ENCODE measurements around the gene DLGAP3. TPM values are rescaled to one million over a fixed set of nuclear protein-coding genes. Genes with fewer than 3 reads are reported as not detected.
"Not testable (repeated sequence)": the region's sequence is repeated elsewhere in the genome, so short reads cannot be mapped to it uniquely, and the experiment has no call there.

Gene DLGAP3, protein sequence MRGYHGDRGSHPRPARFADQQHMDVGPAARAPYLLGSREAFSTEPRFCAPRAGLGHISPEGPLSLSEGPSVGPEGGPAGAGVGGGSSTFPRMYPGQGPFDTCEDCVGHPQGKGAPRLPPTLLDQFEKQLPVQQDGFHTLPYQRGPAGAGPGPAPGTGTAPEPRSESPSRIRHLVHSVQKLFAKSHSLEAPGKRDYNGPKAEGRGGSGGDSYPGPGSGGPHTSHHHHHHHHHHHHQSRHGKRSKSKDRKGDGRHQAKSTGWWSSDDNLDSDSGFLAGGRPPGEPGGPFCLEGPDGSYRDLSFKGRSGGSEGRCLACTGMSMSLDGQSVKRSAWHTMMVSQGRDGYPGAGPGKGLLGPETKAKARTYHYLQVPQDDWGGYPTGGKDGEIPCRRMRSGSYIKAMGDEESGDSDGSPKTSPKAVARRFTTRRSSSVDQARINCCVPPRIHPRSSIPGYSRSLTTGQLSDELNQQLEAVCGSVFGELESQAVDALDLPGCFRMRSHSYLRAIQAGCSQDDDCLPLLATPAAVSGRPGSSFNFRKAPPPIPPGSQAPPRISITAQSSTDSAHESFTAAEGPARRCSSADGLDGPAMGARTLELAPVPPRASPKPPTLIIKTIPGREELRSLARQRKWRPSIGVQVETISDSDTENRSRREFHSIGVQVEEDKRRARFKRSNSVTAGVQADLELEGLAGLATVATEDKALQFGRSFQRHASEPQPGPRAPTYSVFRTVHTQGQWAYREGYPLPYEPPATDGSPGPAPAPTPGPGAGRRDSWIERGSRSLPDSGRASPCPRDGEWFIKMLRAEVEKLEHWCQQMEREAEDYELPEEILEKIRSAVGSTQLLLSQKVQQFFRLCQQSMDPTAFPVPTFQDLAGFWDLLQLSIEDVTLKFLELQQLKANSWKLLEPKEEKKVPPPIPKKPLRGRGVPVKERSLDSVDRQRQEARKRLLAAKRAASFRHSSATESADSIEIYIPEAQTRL
- polyA plus RNA-seq (ENCODE audit: insufficient read length in 4 of 4), result 1 to 10 TPM; 2.0 to 3.0 (median 2.4) TPM

DNA sequence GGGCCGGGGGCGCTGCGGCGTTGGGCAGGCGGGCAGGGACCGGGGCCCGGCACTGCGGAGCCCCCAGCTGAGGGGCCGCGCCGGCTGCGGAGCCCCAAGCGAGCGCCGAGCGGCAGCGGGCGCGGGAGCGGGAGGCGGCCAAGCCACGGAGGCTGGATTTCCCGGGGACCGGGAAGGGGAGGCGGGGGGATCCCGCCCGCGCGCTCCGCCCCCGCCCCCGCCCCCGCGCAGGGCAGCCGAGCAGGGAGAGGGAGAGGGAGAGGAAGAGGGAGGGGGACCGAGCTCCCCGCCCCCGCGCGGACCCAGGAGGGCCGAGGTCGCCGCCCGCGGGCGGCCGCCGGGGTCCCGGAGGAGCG is at the start of gene DLGAP3:
TSS of gene DLGAP3 (minus strand) at position 154 of the 356 bp plus-strand sequence. CDS start 24,267 bp downstream, outside the sequence.
- no peak for DNase-seq (ENCODE audit: low read depth in 4 of 4, low spot score in 3 of 4)

DNA sequence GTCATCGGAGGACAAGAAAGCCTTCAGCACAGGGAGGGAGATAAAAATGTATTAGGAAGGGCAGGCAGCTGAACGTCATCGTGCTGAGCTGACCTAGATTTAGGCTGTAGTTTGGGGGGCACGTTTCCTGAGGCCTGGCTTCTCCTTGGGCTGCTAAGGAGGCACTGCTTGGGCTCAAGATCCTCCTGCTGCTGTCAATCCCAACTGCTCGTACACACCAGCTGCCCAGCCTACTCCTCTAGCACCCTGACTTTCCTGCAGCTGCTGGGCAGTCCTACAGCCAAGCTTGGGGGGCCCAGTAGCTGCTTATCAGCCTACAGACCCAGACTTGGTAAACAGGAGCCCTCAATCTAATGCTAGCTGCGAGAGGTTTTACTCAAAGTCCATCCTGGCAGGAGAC is 49.5 kb upstream of the DLGAP3 start:
- no peak for DNase-seq (ENCODE audit: low read depth in 4 of 4, low spot score in 3 of 4)

DNA sequence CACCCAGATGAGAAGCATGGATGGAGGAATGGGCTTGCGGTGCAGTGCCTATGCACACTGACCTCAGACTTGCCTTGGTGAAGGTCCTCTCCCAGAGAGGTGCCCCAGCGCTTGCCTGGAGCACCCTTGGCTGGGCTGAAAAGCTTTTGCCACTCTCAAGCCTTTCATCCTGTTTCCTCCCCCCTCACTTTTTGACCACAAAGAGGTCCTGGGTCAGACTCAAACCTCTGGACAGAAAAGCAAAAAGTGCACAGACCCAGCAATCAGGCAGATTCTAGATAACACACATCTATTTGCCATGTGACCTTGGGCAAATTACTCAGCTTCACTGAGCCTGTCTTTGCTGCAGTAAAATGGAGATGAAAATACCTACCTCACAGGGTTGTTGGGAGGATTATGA is 48.4 kb upstream of the DLGAP3 start:
- no peak for DNase-seq (ENCODE audit: low read depth in 4 of 4, low spot score in 3 of 4)

DNA sequence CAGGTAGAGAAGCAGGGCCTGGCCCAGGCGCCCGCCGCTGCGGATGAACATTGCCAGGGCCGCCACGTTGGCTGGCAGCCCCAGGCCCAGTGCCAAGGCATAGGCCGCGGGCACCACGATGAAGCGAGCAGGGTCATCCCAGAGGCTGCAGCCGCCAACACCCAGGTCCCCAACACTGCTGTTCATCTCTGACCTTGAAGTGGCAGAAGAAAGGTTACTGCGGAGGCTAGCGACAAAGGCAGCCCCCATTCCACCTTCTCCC is 47.7 kb upstream of the DLGAP3 start:
- no peak for DNase-seq (ENCODE audit: low read depth in 4 of 4, low spot score in 3 of 4)

DNA sequence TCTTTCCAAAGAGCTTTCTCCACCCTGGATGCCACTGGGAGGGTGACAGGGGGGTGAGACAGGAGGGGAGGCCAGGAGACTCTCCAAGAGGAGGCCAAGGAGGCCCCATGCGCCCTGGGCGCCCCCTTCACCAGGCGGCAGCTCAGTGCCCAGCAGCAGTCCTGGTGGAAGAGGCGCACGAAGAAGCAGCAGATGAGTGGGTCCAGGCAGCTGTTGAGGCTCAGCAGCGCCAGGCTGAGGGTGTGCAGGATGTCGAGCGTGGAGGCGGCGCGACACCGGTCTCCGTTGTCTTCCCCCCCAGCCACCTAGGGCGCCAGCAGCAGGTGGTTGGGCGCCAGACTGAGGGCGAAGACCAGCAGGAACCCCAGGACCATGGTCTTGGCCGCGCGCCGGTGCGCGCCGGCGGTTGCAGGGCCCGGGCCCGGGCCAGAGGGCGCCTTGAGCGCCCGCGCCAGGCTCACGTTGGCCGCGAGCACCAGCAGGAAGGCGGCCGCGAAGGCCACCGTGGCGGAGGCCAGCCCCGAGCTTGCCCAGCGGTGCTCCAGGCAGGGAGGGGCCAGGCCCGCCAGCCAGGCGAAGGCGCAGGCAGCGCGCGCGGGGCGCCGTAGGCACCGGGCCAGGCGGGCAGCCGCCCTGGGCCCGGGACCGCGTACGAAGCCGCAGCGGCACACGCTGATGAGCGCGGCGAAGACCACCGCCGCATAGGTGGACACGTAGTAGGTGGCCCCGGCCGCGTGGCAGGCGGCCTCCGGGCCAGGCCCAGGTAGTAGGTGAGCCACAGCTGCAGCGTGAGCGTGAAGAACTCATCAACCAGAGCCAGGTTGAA is 47.1 kb upstream of the DLGAP3 start:
- DNase-seq (ENCODE audit: low read depth in 4 of 4, low spot score in 3 of 4), result no peak

DNA sequence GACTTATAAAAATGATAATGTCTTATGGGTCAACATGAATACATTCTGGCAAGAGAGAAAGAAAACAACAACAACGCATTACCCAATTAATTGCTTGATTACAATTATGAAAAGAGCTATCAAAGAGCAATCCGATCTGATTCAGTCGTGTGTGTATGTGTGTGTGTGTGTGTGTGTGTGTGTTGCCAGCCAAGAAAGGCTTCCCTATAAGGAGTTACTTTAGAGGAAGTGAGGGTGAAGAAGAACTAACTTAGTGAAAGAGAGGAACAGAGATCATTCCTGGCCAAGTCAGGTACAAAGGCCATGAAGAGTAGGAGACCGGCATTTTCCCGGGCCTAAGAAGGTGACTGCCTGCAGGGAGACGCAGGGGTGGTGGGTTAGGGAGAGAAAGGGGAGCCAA is 46.3 kb upstream of the DLGAP3 start:
- DNase-seq (ENCODE audit: low read depth in 4 of 4, low spot score in 3 of 4), result no peak

DNA sequence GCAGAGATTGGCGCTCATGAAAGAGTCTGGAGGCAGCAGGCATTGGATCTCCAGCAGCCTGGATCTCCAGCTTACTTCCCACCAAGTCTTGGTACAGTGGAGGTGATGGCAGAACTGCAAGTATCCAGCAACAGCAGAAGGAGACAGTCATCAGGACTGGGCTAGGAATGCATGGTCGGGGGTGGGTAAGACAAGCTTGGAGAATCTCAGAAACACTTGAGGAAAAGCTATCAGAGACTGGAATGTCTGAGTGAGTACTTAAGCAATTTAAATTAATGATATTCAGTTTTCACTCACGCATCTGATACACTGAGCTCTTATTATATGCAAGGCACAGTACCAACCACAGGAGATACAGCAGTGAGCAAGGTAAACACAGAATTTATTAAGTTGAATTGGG is 45.9 kb upstream of the DLGAP3 start:
- no peak for DNase-seq (ENCODE audit: low read depth in 4 of 4, low spot score in 3 of 4)

DNA sequence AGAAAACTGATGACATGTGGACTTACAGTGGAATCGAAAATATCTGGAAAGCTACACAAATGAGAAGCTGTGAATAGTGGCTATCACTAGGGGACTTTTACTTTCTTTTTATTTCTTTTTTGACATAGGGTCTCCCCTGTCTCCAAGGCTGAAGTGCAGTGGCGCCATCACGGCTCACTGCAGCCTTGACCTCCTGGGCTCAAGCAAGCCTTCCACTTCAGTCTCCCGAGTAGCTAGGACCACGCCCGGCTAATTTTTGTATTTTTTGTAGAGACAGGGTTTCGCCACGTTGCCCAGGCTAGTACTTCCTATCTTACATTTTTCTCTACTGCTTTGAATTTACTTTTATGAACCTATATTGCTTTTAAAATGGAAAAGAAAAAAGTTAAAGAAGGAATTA is 45.2 kb upstream of the DLGAP3 start:
- no peak for DNase-seq (ENCODE audit: low read depth in 4 of 4, low spot score in 3 of 4)

DNA sequence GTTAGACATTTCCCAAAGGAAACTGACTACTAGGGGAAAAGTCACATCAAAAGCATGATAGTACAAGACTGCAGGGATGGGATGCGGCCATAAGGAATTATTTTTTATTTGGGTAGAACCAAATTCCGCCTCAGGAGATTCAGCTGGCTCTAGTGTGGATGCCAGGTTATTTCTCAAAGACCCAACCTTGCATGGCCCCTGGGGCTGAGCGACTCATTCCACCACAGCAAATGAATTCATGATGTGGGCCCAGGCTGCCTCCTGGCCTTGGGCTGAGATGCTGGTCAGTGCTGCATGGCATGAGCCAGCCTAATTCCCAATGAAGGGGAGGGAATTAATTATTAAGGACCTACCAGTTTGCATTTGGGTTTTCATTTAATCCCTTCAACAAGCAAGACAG is 43.9 kb upstream of the DLGAP3 start:
- DNase-seq (ENCODE audit: low read depth in 4 of 4, low spot score in 3 of 4), result no peak

DNA sequence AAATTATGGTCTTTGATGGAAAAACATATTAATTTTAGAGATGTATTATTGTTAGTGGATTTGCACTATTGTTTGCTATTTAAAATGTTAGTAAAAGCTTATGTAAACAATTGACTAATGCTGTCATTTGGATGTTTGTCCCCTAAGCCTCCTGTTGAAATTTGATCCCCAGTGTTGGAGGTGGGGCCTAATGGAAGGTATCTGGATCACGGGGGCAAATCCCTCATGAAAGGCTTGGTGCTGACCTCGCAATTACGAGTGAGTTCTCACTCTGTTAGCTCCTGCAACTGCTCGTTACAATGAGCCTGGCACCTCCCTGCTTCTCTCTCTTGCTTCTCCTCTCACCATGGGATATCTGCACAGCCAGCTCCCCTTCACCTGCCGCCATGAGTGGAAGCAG is 41.4 kb upstream of the DLGAP3 start:
- DNase-seq (ENCODE audit: low read depth in 4 of 4, low spot score in 3 of 4), result no peak

DNA sequence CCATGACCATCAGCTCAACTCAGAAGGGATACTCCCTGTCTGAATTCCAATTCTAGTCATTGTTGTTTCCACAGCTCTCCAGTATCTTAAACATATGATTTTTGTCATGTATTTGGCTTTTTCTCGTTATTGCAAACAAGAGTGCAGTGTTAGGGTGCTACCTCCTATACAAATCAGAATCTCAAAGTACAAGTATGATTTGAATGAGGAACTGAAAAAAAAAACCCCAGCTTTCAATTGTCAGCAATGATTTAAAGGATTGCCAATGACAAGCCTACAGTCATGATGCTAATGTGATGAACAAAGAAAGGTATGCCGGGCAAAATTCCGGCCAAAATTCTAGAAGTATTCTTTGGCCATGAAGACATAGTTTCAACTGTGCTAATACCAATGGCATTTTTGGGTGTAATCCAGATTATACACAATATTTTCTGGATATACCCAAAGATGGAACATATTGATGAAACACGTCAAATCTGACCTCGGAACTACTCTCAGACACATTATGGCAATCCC is 40.8 kb upstream of the DLGAP3 start:
- DNase-seq (ENCODE audit: low read depth in 4 of 4, low spot score in 3 of 4), result no peak

DNA sequence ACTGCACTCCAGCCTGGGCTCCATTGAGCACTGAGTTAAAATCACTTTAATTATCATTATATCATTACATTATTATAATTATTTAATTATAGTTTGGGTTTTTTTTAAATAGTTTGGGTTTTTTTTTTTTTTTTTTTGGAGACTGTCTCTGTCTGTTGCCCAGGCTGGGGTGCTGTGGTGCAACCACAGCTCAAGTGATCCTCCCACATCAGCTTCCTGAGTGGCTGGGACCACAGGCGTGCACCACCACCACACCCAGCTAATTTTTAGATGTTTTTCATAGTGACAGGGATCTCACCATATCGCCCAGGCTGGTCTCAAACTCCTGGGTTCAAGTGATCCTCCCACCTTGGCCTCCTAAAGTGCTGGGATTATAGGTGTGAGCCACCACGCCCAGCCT is 38.8 kb upstream of the DLGAP3 start:
- DNase-seq (ENCODE audit: low read depth in 4 of 4, low spot score in 3 of 4), result not testable (repeated sequence)

DNA sequence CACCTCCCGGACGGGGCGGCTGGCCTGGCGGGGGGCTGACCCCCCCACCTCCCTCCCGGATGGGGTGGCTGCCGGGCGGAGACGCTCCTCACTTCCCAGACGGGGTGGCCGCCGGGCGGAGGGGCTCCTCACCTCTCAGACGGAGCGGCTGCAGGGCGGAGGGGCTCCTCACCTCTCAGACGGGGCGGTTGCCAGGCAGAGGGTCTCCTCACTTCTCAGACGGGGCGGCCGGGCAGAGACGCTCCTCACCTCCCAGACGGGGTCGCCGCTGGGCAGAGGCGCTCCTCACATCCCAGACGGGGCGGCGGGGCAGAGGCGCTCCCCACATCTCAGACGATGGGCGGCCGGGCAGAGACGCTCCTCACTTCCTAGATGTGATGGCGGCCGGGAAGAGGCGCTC is 38.2 kb upstream of the DLGAP3 start:
- DNase-seq (ENCODE audit: low read depth in 4 of 4, low spot score in 3 of 4), result not testable (repeated sequence)

DNA sequence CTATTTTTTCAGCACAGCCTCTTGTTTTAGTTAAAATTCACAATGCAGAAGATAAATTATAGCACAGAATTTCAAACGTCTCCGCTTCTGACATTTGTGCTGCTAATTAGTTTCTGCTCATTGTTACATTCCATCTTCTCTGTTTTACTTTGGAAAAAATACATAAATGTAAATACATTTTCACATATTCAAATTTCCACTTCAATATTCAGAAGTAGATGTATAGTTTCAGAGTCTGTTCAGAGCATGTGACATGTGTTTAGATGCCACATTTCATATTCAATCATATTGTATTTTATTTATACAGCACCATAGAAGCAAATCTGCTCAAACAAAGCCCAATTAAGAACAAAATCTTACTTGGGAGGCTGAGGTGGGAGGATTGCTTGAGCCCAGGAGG is 36.1 kb upstream of the DLGAP3 start:
- no peak for DNase-seq (ENCODE audit: low read depth in 4 of 4, low spot score in 3 of 4)

DNA sequence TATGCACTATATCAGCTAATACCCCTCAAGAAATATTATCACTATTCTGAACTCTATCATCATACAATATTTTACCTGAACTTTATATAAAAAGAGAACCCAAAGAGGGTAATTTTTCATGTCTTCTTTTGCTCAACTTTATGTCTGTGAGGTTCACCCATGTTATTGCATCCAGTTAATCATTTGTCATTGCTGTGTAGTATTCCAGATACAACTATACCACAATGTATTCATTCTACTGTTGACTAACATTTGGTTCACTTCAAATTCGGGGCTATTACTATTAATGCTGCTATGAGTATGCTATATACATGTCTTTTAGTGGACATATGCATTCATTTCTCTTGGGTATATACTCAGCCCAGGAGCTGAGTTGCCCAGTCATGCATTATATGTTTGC is 21.0 kb upstream of the DLGAP3 start:
- no peak for DNase-seq (ENCODE audit: low read depth in 4 of 4, low spot score in 3 of 4)

DNA sequence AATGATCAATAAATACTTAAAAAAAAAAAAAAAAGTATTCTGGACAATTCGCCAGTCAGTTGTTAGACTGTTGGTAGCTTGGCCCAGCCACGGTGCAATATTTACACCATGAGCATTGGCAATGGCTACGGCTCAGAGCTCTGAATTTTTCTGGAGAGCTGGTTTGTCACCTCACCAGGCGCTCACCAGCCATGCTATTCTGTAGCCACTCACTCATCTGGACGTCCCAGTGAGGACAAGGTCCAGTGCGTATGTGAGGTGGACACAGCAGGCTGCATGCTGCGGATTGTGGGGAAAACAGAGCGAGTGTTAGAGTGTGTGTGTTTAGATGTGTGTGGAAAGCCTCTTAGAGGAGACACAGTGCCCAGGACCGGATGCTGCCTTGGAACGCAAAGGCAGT is 19.3 kb upstream of the DLGAP3 start:
- DNase-seq (ENCODE audit: low read depth in 4 of 4, low spot score in 3 of 4), result not testable (repeated sequence)

DNA sequence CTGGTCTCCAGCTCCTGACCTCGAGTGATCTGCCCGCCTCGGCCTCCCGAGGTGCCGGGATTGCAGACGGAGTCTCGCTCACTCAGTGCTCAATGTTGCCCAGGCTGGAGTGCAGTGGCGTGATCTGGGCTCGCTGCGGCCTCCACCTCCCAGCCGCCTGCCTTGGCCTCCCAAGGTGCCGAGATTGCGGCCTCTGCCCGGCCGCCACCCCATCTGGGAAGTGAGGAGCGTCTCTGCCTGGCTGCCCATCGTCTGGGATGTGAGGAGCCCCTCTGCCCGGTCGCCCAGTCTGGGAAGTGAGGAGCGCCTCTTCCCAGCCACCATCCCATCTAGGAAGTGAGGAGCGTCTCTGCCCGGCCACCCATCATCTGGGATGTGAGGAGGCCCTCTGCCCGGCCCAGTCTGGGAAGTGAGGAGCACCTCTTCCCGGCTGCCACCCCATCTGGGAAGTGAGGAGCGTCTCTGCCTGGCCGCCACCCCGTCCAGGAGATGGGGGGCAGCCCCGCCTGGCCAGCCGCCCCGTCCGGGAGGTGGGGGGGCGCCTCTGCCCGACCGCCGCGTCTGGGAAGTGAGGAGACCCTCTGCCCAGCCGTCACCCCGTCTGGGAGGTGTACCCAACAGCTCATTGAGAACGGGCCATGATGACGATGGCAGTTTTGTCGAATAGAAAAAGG is 18.3 kb upstream of the DLGAP3 start:
- not testable (repeated sequence) for DNase-seq (ENCODE audit: low read depth in 4 of 4, low spot score in 3 of 4)

DNA sequence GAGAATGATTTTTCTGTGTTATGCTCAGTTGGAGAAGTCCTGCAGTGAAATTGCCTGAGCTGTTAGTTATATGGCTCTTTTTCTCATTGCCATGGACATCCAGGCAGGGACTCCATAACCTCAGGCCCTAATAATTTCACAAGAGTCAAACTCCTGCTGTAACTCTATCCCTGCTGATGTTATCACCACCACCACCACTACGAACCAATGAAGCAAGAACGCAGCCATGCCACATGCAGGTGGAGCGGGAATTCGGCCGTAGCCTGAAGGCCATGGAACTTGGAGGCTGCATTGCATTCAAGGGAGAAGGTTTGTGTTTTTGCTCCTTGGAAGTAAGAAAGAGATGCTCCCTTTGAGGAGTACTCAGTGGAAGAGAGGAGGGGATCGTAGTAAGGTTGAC is 16.8 kb upstream of the DLGAP3 start:
- no peak for DNase-seq (ENCODE audit: low read depth in 4 of 4, low spot score in 3 of 4)

DNA sequence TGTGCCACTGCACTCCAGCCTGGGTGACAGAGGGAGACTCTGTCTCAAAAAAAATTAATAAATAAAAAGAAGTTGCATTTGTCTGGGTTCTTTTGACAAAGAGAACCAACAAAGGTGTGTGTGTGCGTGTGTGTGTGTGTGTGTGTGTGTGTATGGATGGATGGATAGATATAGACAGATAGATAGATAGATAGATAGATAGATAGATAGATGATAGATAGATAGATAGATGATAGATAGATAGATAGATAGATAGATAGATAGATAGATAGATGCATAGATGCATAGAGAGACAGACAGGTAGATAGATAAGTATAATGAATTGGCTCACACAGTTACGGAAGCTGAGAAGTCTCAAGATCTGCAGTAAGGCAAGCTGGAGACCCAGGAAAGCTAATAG is 12.3 kb upstream of the DLGAP3 start:
- not testable (repeated sequence) for DNase-seq (ENCODE audit: low read depth in 4 of 4, low spot score in 3 of 4)

DNA sequence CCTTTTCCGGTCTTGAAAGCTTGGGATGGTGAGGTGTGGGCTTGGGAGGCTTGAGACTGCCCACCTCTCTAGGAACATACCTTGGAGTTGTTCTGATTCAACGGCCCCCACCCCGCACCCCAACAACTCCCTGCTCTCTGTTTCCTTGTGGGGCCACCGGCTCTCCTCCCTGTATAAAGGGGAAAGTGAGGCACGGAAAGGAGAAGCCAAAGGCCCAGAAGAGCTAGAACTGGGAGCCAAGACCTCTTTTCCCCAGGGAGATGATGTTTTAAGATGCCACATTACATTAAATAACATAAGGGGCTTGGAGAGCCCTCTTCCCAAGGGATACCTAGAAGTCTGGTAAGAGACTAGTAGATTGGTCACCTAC is 1.2 kb upstream of the DLGAP3 start:
- DNase-seq (ENCODE audit: low read depth in 4 of 4, low spot score in 3 of 4), result no peak
